GM21528 (cell line): ENCODE measurements around the gene TMEM175.
A peak's percentile ranks its signal among the peaks of the same experiment; 100 is the strongest.
"Not testable (repeated sequence)": the region's sequence is repeated elsewhere in the genome, so short reads cannot be mapped to it uniquely, and the experiment has no call there.

ENCODE experiments used
- ATAC-seq: cut with Tn5 transposase; IDR thresholded peaks from one replicate; pipeline ENCODE4 v1.9.1; 2021; ENCODE audit warnings: mild to moderate bottlenecking, moderate library complexity; ENCODE audit not compliant: unreplicated experiment, low FRiP score

The TMEM175 gene

GRCh38 chr4:914531-914930 lies 17.7 kb upstream of the TMEM175 start:
- no peak for ATAC-seq

- ATAC-seq: no peak
Observed at GRCh38 chr4:915041-915474, 17.2 kb upstream of the TMEM175 start.

DNA sequence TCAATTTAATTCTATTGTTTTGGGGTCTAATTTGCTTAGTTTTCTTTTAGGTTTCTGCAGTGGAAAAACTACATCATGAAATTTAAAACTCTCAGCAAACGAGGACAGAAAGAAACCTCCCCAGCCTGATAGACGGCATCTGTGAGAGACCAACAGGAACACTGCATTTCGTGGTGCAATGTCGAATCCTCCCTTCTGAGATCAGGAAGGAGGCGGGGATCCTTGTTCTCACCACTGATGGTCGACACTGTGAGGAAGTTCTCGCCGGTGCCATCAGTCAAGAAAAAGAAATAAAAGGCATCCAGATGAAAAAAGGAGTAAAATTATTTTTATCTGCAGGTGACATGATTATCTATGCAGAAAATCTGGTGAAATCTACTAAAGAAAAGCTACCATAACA lies 16.7 kb upstream of the TMEM175 start:
- no peak for ATAC-seq

DNA sequence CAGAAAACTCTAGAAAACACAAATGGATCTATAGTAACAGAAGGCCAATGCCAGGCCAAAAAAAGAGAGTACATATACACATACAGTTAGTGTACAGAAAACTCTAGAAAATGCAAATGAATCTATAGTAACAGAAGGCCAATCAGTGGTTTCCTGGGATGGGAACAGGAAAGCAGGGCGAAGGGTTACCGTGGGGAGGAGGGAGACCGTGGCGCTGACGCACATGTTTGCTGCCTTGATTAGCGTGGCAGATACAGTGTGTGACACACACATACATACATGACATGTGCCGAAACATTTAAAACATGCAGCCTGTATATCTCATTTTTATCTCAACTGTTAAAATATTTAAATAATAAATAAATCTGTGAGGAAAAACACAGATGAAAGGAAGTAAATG lies 14.8 kb upstream of the TMEM175 start:
- no peak for ATAC-seq

DNA sequence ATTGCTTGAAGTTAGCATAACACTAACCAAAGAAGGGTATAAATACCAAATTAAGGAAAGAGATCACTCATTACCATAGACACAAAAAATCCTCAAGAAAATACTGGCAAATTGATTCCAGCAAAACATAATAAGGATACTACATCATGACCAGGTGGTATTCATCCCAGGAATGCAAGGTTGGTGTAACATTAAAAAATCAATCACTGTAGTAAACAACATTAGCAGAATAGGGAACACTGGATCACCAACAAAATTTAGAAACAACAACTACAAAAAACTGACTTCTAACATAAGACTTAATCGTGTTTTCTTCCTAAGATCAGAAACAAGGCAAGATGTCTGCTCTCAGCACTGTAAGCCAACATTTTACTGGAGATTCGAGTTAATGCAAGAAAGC lies 14.3 kb upstream of the TMEM175 start:
- no peak for ATAC-seq

- not testable (repeated sequence) for ATAC-seq
Observed at GRCh38 chr4:918591-918990, 13.7 kb upstream of the TMEM175 start.

- not testable (repeated sequence) for ATAC-seq
Observed at GRCh38 chr4:919004-919680, 13.1 kb upstream of the TMEM175 start.

- ATAC-seq: no peak
Observed at GRCh38 chr4:921830-922331, 10.4 kb upstream of the TMEM175 start.

- ATAC-seq: no peak
Observed at GRCh38 chr4:924107-925096, 7.9 kb upstream of the TMEM175 start.

- no peak for ATAC-seq
Observed at GRCh38 chr4:925171-925570, 7.1 kb upstream of the TMEM175 start.

DNA sequence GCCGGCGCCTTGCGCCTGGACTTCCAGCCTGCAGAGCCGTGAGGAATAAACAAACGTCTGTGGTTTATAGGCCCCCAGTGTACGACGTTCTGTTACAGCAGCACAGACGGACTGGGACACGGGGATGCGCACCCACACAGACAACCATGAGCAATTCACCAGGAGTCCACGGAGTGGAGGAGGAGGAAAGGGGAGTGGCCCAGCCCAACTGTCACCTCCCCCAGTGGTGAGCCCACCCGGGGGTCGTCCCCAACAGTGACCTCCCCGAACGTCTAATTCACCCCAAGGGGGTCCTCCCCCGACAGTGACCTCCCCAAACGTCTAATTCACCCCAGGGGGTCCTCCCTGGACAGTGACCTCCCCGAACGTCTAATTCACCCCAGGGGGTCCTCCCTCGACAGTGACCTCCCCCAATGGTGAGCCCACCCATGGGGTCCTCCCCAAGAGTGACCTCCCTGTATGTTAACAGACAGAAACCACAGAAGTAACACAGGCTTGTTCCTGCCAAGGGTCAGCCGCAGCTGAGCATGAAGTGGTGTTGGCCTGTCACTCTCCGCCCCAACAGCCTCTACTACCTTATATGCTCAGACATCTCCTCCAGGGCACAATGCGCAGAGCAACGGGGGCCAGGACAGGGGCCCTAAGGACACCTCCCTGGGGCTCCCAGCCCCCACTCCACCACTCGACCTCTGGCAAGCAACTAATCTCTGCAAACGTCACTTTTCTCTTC lies 6.3 kb upstream of the TMEM175 start:
- ATAC-seq: no peak

DNA sequence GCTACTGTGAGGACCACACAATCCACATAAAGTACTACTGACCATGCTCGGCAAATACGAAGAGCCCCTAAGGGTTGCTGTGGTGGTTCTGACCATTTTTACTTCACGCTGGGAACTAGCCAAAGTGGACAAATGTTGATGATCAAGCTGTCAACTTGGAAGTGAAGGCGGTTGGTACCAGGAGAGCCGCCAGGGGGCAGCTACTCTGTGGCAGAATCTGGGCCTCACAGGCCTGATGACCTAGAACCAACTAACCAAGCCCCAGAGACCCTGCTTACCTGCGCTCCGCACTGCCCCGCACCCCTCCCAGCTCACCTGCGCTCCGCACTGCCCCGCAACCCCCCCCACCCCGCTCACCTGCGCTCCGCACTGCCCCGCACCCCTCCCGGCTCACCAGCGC lies 5.7 kb upstream of the TMEM175 start:
- ATAC-seq: no peak

- ATAC-seq: not testable (repeated sequence)
Observed at GRCh38 chr4:927566-927965, 4.7 kb upstream of the TMEM175 start.

- no peak for ATAC-seq
Observed at GRCh38 chr4:929096-929765, 3.0 kb upstream of the TMEM175 start.

GRCh38 chr4:930028-930551 lies 2.2 kb upstream of the TMEM175 start:
- ATAC-seq: no peak

- ATAC-seq: no peak
Observed at GRCh38 chr4:930827-931193, 1.4 kb upstream of the TMEM175 start.

DNA sequence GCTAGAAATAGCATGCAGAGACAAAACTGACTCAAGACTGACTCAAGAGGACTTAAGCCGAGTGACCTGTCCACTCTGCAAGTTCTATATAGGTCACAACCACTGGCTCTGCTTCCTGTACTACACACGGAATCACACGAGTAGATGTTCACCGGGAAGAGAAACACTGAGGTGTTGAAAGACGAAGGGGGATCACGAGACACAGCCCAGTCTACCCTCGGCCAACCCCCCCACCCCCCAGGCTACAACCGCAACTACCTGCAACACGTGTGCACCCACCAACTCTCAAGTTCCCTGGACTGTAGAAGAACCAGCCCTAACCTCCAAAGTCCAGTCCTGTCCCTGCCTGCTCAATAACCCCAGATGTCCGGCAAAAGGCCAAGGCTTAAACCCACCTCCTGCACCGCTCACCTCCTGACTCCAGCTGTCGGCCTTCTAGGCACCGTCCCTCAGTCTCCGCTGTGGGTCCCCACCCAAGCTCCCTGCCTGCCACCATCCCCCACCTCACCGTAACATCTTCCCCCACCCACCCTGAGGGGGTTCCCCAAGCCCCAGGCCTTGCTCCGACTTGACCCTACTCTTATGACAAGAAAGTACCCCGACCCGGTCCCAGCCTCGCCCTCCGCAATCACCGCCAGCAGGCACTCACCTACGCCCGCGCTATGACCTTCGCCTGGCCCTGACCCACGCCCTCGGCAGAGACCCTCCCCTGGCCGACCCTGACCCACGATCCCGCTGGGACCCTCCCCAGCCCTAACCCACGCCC lies 883 bp upstream of the TMEM175 start:
- ATAC-seq: peak; percentile 14

DNA sequence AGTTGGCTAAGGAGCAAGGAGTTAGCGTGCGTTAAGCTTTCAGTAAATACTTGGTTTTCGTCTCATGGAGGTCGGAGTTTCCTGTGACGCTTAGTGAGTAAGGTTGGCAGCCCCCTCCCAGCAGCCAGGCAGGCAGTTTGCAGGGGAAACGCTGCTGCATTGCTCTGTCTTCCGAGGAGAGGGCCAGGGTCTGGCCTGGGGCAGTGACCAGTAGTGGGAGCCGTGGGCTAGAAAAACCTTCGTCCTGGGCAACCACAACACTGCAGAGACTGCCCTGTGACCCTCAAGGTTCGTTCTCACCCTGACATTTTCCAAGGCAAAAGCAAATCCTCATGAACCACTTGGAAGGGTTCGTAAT lies 432 bp downstream of the TMEM175 start:
- ATAC-seq: no peak

DNA sequence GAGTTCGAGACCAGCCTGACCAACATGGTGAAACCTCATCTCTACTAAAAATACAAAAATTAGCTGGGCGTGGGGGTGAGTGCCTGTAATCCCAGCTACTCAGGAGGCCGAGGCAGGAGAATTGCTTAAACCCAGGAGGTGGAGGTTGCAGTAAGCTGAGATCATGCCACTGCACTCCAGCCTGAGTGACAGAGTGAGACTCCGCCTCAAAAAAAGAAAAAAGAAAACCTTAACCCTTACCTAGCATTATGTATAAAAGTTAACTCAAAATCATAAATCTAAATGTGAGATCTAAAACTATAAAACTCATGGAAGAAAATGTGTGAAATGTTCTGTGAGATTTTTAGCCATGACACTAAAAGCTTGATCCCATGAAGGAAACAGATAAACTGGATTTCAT lies 7.2 kb downstream of the TMEM175 start:
- ATAC-seq: not testable (repeated sequence)
